Measurements from ENCODE around the gene DNAJB13. TPM values are rescaled to one million over a fixed set of nuclear protein-coding genes. Genes with fewer than 3 reads are reported as not detected.
A peak's percentile ranks its signal among the peaks of the same experiment; 100 is the strongest.

The DNAJB13 gene
- total and polyA plus RNA-seq, 10 of the 15 experiments (the other 5 are each of a cell fraction or from before 2014, with no cell fraction given) = 0.07 to 0.76 (median 0.15) TPM; not detected in 7

DNA sequence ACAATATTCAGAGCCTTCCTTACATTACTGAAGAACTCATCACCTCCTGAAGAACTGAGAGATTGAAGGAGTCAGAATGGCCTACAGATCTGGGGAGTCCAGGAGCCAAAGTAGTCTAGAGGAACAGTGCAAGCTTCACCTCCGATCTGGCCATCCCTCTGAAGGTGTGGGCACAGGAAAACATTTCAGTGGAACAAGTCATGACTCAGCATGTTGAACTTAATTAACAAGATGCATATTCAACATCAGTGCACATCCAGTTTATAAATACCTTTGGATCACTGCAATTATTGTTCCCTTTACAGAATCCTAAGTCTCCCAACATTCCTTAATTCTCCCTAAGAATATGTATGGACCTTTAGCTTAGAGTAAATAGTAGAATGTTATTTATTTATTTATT is 48.5 kb upstream of the DNAJB13 start:
- Histone ChIP-seq H3K9me3 (replicated peaks; ENCODE audit: control insufficient read depth, insufficient read depth, low read length) (no peaks in the 10 kb centered on the region), H3K4me2 (ENCODE audit: control insufficient read depth, insufficient read depth) (no peak overlapping the region), H3K4me3 (no peak overlapping the region), H3K9ac (ENCODE audit: control insufficient read depth, insufficient read depth, low read length) (no peak overlapping the region), H3K27me3 (replicated peaks in 1 of 2; ENCODE audit: control insufficient read depth in 2 of 2, insufficient read depth in 2 of 2, low read length in 1 of 2) (no peaks in the 10 kb centered on the region), H3K36me3 (ENCODE audit: control insufficient read depth in 2 of 2, insufficient read depth in 2 of 2, low read length in 1 of 2) (peaks cover 1 to 8% of the 10 kb centered on the region in 2 experiments; a peak in 3 of 4 replicates), H3K79me2 (ENCODE audit: control insufficient read depth, insufficient read depth, low read length) (no peaks in the 10 kb centered on the region), H2AFZ (ENCODE audit: control insufficient read depth, low read depth, low read length) (no peak overlapping the region), H4K20me1 (ENCODE audit: control insufficient read depth, insufficient read depth) (no peaks in the 10 kb centered on the region), H3K4me1 (ENCODE audit: control insufficient read depth, insufficient read depth, low read length) (no peaks in the 10 kb centered on the region), H3K27ac (ENCODE audit: control insufficient read depth, insufficient read depth) (no peak overlapping the region)
- intact Hi-C loops (cut with micrococcal nuclease; ENCODE audit: unreplicated experiment) = no loop called here
- DNase-seq (ENCODE audit: low read depth, low spot score) (no peak), FAIRE-seq (no peak), ATAC-seq (no peak)
- SMC1A ChIA-PET (ENCODE audit: uncharacterized antibody, unreplicated experiment) = no interaction called here
- TF ChIP-seq ASH2L (IDR thresholded peaks at IDR 0.05; ENCODE audit: borderline replicate concordance, low read depth) (no peak), JUNB (IDR thresholded peaks at IDR 0.05) (no peak), SP1 (IDR thresholded peaks at IDR 0.05; ENCODE audit: low read depth, low read length) (no peak), TARDBP (IDR thresholded peaks at IDR 0.05; ENCODE audit: borderline replicate concordance) (no peak), ATF3 (IDR thresholded peaks at IDR 0.05; ENCODE audit: borderline replicate concordance, extremely low read depth, low read depth, low read length) (no peak), MEF2A (IDR thresholded peaks at IDR 0.05; ENCODE audit: insufficient read depth, low read depth, low read length) (no peak), ETV6 (conservative IDR thresholded peaks at IDR 0.05 in 1 of 2, IDR thresholded peaks at IDR 0.05 in 1 of 2; ENCODE audit: borderline replicate concordance in 1 of 2, low read depth in 1 of 2) (no peak), RELA (IDR thresholded peaks at IDR 0.05; ENCODE audit: borderline replicate concordance, partially characterized antibody) (no peak)
- TF ChIP-seq, protein P1, sequence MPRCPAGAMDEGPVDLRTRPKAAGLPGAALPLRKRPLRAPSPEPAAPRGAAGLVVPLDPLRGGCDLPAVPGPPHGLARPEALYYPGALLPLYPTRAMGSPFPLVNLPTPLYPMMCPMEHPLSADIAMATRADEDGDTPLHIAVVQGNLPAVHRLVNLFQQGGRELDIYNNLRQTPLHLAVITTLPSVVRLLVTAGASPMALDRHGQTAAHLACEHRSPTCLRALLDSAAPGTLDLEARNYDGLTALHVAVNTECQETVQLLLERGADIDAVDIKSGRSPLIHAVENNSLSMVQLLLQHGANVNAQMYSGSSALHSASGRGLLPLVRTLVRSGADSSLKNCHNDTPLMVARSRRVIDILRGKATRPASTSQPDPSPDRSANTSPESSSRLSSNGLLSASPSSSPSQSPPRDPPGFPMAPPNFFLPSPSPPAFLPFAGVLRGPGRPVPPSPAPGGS (IDR thresholded peaks at IDR 0.05; ENCODE audit: borderline replicate concordance, insufficient read depth, low read depth, low read length, poor library complexity, severe bottlenecking) = no peak
- CTCF ChIA-PET = no interaction called here
- BruUV-seq (replicated peaks) = TSS peak; percentile 49
- in situ Hi-C loops (cut with MboI) = no loop called here
- WGBS (ENCODE audit: insufficient coverage, insufficient replicate concordance, low lambda C conversion rate, missing lambda C conversion rate) = 100% methylated on average over 1 of the region's 1 CpG
- RAD21 ChIA-PET (ENCODE audit: unreplicated experiment) = no interaction called here
- POLR2A ChIA-PET = no interaction called here

Data from GM12878 (cell line).